ENCODE measurements around the gene POLR3A.
"Not testable (repeated sequence)": the region's sequence is repeated elsewhere in the genome, so short reads cannot be mapped to it uniquely, and the experiment has no call there.

The POLR3A gene

DNA sequence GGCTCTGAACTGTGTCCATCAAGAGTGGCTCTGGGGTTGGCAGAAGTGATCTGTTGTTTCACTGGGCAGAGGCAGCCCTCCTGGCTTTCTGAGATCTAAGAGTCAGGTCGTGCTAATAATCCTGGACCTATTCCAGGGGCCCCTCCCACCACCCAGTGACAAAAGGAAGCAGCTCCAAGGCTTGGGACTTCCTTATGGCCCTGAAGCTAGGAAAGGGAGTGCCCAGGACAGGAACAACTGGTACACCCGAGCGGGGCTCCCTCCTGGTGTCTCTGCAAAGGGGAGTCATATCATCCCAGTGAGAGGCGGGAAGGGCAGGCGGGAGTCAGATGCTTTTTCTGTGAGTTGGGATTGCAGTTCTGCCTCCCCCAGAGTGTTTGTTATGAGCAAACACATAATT is 36.7 kb upstream of the POLR3A start:
- H3K36me3 ChIP-seq (ENCODE audit: low read depth), result no peaks in the 10 kb centered on the region
- H3K4me3 ChIP-seq (ENCODE audit: severe bottlenecking), result no peak overlapping the region
- no peaks in the 10 kb centered on the region for H3K9me3 ChIP-seq (ENCODE audit: severe bottlenecking)
- H3K27ac ChIP-seq (ENCODE audit: poor library complexity, severe bottlenecking), result no peak overlapping the region
- ATAC-seq (ENCODE audit: low read depth) (no peak), DNase-seq (ENCODE audit: low spot score) (no peak)
- no peaks in the 10 kb centered on the region for H3K4me1 ChIP-seq (ENCODE audit: insufficient read depth, poor library complexity, severe bottlenecking)
- H3K27me3 ChIP-seq (ENCODE audit: insufficient read depth, poor library complexity, severe bottlenecking), result no peaks in the 10 kb centered on the region
- TF ChIP-seq, protein P1, sequence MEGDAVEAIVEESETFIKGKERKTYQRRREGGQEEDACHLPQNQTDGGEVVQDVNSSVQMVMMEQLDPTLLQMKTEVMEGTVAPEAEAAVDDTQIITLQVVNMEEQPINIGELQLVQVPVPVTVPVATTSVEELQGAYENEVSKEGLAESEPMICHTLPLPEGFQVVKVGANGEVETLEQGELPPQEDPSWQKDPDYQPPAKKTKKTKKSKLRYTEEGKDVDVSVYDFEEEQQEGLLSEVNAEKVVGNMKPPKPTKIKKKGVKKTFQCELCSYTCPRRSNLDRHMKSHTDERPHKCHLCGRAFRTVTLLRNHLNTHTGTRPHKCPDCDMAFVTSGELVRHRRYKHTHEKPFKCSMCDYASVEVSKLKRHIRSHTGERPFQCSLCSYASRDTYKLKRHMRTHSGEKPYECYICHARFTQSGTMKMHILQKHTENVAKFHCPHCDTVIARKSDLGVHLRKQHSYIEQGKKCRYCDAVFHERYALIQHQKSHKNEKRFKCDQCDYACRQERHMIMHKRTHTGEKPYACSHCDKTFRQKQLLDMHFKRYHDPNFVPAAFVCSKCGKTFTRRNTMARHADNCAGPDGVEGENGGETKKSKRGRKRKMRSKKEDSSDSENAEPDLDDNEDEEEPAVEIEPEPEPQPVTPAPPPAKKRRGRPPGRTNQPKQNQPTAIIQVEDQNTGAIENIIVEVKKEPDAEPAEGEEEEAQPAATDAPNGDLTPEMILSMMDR (IDR thresholded peaks at IDR 0.05; ENCODE audit: poor library complexity, severe bottlenecking), result no peak

DNA sequence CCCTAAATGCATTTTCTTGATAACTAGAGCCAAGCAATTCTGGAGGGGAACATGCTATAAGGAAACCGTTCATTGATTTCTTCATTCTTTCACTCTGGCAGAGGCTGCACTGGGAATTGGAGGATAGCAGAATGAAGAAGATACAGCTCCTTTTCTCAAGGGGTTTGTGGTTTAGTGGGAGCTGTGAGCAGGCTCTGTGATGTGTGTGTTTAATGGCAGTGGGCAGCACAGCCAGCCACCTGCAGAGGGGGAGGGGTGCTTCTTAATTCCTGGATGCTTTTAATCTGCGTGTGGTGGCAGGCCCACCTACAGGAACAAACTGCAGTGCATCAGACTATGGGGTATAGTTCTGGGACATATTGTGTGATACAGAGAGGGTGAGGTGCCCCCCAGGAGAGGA is 36.3 kb upstream of the POLR3A start:
- H3K9me3 ChIP-seq (ENCODE audit: severe bottlenecking), result no peaks in the 10 kb centered on the region
- TF ChIP-seq, protein P1 (IDR thresholded peaks at IDR 0.05; ENCODE audit: poor library complexity, severe bottlenecking), result no peak
- H3K36me3 ChIP-seq (ENCODE audit: low read depth), result no peaks in the 10 kb centered on the region
- no peak overlapping the region for H3K4me3 ChIP-seq (ENCODE audit: severe bottlenecking)
- ATAC-seq (ENCODE audit: low read depth) (no peak), DNase-seq (ENCODE audit: low spot score) (no peak)
- no peaks in the 10 kb centered on the region for H3K4me1 ChIP-seq (ENCODE audit: insufficient read depth, poor library complexity, severe bottlenecking)
- no peak overlapping the region for H3K27ac ChIP-seq (ENCODE audit: poor library complexity, severe bottlenecking)
- H3K27me3 ChIP-seq (ENCODE audit: insufficient read depth, poor library complexity, severe bottlenecking), result no peaks in the 10 kb centered on the region

DNA sequence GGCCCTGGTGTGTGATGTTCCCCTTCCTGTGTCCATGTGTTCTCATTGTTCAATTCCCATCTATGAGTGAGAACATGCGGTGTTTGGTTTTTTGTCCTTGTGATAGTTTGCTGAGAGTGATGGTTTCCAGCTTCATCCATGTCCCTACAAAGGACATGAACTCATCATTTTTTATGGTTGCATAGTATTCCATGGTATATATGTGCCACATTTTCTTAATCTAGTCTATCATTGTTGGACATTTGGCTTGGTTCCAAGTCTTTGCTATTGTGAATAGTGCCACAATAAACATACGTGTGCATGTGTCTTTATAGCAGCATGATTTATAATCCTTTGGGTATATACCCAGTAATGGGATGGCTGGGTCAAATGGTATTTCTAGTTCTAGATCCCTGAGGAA is 35.6 kb upstream of the POLR3A start:
- H3K4me1 ChIP-seq (ENCODE audit: insufficient read depth, poor library complexity, severe bottlenecking); H3K36me3 ChIP-seq (ENCODE audit: low read depth); H3K9me3 ChIP-seq (ENCODE audit: severe bottlenecking); H3K27ac ChIP-seq (ENCODE audit: poor library complexity, severe bottlenecking); DNase-seq (ENCODE audit: low spot score); H3K4me3 ChIP-seq (ENCODE audit: severe bottlenecking); H3K27me3 ChIP-seq (ENCODE audit: insufficient read depth, poor library complexity, severe bottlenecking); ATAC-seq (ENCODE audit: low read depth): not testable (repeated sequence)

DNA sequence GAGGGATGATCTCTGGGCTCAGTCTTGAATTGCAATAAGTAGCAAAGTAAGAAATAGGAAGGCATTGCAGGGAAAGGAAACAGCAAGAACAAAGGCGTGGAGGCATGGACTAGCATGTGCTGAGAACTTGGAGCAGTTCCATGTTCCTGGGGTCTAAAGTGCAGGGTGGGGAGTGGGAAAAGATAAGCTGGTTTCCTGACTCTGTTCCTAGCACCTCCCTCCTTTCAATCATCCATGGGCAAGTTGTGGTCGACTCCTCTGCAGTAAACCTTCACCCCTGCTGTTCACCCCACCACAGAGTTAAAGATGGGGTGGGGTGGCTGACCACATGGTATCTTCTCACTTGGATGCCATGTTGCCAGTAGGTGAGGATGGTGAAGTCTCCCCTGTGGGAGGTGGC is 33.9 kb upstream of the POLR3A start:
- no peaks in the 10 kb centered on the region for H3K4me1 ChIP-seq (ENCODE audit: insufficient read depth, poor library complexity, severe bottlenecking)
- H3K4me3 ChIP-seq (ENCODE audit: severe bottlenecking), result no peak overlapping the region
- H3K27ac ChIP-seq (ENCODE audit: poor library complexity, severe bottlenecking), result no peak overlapping the region
- no peaks in the 10 kb centered on the region for H3K36me3 ChIP-seq (ENCODE audit: low read depth)
- H3K27me3 ChIP-seq (ENCODE audit: insufficient read depth, poor library complexity, severe bottlenecking), result no peaks in the 10 kb centered on the region
- H3K9me3 ChIP-seq (ENCODE audit: severe bottlenecking), result no peaks in the 10 kb centered on the region
- TF ChIP-seq, protein P1 (IDR thresholded peaks at IDR 0.05; ENCODE audit: poor library complexity, severe bottlenecking), result no peak
- DNase-seq (ENCODE audit: low spot score) (no peak), ATAC-seq (ENCODE audit: low read depth) (no peak)

DNA sequence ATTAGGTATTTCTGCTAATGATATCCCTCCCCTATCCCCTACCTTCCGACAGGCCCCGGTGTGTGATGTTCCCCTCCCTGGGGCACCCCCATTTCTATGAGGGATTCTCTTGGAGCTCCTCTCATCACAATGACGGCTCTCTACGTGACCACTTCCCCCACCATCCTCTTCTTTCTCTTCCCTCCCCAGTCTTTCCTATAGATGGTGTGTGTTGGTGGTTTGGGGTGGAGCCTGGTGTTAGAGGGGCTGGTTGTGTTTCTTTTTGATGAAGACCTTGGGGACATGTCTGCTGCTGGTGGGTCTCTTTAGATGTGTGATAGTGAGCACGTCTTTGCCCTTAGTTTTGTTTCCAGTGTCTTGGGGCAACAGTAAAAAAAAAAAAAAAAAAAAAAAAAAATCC is 33.0 kb upstream of the POLR3A start:
- DNase-seq (ENCODE audit: low spot score), result no peak

More for the DNA sequence above, 33.0 kb upstream of the POLR3A start:
- Histone ChIP-seq H3K9me3 (ENCODE audit: severe bottlenecking) (no peaks in the 10 kb centered on the region), H3K36me3 (ENCODE audit: low read depth) (no peaks in the 10 kb centered on the region), H3K4me3 (ENCODE audit: severe bottlenecking) (no peak overlapping the region), H3K4me1 (ENCODE audit: insufficient read depth, poor library complexity, severe bottlenecking) (no peaks in the 10 kb centered on the region), H3K27me3 (ENCODE audit: insufficient read depth, poor library complexity, severe bottlenecking) (no peaks in the 10 kb centered on the region), H3K27ac (ENCODE audit: poor library complexity, severe bottlenecking) (no peak overlapping the region)
- TF ChIP-seq, protein P1 (IDR thresholded peaks at IDR 0.05; ENCODE audit: poor library complexity, severe bottlenecking), result no peak
- ATAC-seq (ENCODE audit: low read depth), result no peak
